GM18951 (cell line): ENCODE data around the gene PTPN4.
"Not testable (repeated sequence)": the region's sequence is repeated elsewhere in the genome, so short reads cannot be mapped to it uniquely, and the experiment has no call there.

Experiments used
- POLR2A ChIP-seq: IDR thresholded peaks from 4 replicates; pipeline ENCODE4 v1.6.1; 2011; ENCODE audit warnings: mild to moderate bottlenecking; ENCODE audit not compliant: insufficient read length, insufficient read depth; ENCODE audit errors: extremely low read depth
- in situ Hi-C: fragments of 300-500 bp; cut with MboI; formaldehyde crosslinking; loops from one replicate; pipeline ENCODE4 v1.12.0; 2022; ENCODE audit warnings: low sequenced_read_pairs, mixed read lengths, inconsistent platforms; ENCODE audit not compliant: unreplicated experiment

The PTPN4 gene

GRCh38 chr2:119943058-119943457 lies 183.3 kb downstream of the PTPN4 start:
- no peak for TF ChIP-seq POLR2A
- in situ Hi-C loops, result no loop called here

DNA sequence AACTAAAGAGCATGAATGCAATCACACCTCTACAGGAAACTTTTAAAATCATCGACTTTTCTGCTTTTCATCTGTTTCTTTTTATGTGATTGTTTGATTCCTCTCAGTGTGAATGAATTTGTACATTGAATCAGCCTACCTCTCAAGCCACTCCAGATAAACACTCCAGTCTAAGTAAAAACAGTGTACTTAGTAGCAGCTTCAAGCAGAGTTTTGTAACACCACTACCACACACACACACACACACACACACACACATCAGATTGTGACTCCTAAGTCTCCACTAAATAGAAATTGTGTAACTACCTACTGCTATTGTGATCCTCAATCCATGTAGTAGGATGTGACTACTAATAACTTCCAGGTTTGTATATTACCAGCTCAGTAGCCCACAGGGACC lies 187.8 kb downstream of the PTPN4 start:
- in situ Hi-C loops, result no loop called here
- no peak for TF ChIP-seq POLR2A

GRCh38 chr2:119950966-119951365 lies 191.2 kb downstream of the PTPN4 start:
- in situ Hi-C loops, result no loop called here
- no peak for TF ChIP-seq POLR2A

DNA sequence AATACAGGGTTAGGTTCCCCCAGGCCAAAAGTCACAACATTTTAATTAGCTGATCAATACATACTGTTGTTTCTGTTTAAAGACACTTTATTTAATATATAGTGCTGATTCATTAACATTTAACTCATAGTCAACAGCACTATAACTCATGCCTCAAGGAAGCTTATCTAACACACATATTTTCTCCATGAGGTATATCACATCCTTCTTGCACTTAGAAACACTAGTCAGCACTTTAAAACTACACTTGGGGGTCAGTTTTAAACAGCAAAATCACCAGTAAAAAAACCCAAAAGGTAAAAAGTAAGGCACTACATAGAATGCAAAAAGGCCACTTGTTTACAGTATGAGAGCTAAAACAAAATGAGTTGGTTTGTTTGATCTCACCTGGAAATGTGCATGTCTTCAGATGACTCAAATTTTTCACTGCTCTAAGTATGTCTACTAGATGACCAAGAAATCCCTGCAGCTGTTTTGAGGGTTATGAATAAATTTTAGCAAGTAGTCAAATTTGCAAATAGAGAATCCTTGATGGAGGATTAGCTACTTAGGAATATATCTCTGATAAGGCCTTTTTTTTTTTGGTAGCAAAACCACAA lies 199.0 kb downstream of the PTPN4 start:
- in situ Hi-C loops, result no loop called here

DNA sequence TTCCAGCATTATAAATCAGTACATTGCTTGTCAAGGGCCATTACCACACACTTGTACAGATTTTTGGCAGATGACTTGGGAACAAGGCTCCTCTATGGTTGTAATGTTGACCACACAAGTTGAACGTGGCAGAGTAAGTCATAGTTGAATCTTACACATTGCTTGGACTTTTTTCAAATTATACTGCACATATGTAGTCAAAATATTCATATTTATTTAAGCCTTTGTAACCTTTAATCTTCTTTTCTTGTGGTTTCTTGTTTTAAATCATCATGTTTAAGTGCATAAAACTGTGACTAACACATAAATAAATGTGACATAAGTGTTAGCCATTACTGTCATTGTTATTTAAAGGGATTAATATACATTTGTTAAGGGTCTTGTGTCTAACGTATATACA lies 201.1 kb downstream of the PTPN4 start:
- no peak for TF ChIP-seq POLR2A
- in situ Hi-C loops, result no loop called here

More for the DNA sequence above, 199.0 kb downstream of the PTPN4 start:
- TF ChIP-seq POLR2A, result no peak

DNA sequence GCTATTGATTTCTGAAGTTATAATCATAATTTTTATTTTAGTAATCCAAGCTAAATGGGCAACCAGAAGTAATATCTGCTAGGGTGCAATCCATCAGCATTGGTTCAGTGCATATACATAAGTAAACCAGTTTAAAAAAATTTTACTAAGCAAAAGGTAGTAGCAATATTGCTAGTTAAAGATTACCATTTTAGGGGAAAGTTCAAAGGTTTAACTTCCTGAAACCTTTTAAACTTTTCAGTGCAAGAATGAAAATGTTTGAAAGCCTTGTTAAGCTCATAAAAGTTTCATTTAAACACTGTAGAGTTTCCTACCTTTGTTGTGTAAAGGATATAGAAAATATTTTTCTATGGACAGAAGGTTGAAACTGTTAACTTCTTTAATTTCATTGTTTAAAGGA lies 222.2 kb downstream of the PTPN4 start:
- in situ Hi-C loops, result no loop called here
- TF ChIP-seq POLR2A, result no peak

GRCh38 chr2:119982506-119982905 lies 222.8 kb downstream of the PTPN4 start:
- in situ Hi-C loops, result no loop called here

DNA sequence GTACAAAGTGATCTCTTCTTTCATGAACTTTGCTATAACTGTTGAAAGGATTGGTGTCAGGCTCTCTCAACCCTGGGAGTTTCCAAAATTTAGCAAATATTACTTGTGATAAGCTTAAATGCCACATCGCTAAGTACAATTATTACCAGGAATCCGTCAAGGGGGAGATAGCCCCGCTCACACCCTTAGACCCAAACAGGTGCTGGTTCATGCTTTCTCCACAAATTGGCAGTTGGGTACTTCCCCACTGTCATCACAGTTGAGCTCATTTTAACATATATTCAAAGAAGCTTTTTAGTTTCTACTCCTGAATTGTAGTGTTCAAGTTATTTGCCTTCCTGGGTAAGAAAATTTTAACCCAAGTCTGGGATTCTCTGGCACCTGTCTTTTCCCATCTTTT lies 223.4 kb downstream of the PTPN4 start:
- in situ Hi-C loops, result no loop called here

More at GRCh38 chr2:119982506-119982905, 222.8 kb downstream of the PTPN4 start:
- TF ChIP-seq POLR2A, result no peak

GRCh38 chr2:119996148-119996547 lies 236.4 kb downstream of the PTPN4 start:
- in situ Hi-C loops, result no loop called here
- TF ChIP-seq POLR2A, result no peak

More for the DNA sequence above, 223.4 kb downstream of the PTPN4 start:
- no peak for TF ChIP-seq POLR2A

GRCh38 chr2:119996896-119997891 lies 237.5 kb downstream of the PTPN4 start:
- in situ Hi-C loops, result not testable (repeated sequence)

- in situ Hi-C loops, result no loop called here
Observed at GRCh38 chr2:120001471-120001870, 241.7 kb downstream of the PTPN4 start.

GRCh38 chr2:120004254-120004653 lies 244.5 kb downstream of the PTPN4 start:
- no peak for TF ChIP-seq POLR2A
- in situ Hi-C loops, result no loop called here

More at GRCh38 chr2:120001471-120001870, 241.7 kb downstream of the PTPN4 start:
- no peak for TF ChIP-seq POLR2A

DNA sequence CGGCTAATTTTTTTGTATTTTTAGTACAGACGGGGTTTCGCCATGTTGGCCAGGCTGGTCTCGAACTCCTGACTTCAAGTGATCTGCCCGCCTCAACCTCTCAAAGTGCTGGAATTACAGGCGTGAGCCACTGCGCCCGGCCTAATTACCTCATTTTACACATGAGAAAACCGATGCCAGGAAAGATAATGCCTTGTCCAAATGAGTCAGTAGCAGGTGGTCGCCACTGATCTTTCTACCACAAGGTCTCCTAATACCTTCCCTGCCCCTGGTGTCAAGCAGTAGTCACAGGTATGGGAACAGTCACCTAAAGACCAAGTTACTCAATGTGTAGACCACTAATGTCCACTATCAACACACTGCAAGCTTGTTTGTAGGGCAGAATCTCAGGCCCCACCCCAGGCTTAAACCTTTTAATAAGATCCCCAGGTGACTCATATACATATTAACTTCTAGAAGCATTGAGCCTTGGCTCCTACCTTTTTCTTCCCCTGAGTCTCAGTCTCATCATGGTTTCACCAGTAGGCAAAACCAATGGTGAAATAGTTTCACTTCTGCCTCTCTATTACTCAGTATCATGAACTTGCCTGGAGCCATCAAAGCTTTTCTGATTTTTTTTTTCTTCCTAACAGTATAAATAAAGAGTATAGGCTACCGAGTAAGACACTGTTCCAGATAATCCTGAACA lies 246.3 kb downstream of the PTPN4 start:
- no peak for TF ChIP-seq POLR2A
- in situ Hi-C loops, result no loop called here
